GM18951 (cell line): Measurements from ENCODE around the gene DCLK1.

Experiments used
- POLR2A ChIP-seq: IDR thresholded peaks from 4 replicates; pipeline ENCODE4 v1.6.1; 2011; ENCODE audit warnings: mild to moderate bottlenecking; ENCODE audit not compliant: insufficient read length, insufficient read depth; ENCODE audit errors: extremely low read depth
- in situ Hi-C: fragments of 300-500 bp; cut with MboI; formaldehyde crosslinking; loops from one replicate; pipeline ENCODE4 v1.12.0; 2022; ENCODE audit warnings: low sequenced_read_pairs, mixed read lengths, inconsistent platforms; ENCODE audit not compliant: unreplicated experiment

Gene DCLK1

DNA sequence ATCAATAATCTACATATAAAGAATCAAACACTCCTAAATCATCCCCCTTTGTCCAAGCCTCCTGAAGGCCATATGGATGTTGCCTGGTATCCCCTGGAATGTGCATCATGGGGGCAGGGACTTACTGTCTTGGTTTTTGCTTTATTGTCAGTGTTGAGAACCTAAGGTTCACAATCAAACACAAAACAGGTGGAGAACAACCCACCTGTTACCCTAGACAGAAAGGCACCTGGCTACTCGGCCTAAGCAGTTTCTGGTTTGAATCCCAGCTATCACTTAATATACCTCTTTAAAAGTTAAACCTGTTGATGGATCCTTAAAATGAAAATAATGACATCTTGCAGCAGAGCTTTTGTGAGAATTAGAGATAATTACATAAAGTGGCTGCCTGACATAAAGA lies 68.9 kb downstream of the DCLK1 start:
- in situ Hi-C loops = no loop called here
- TF ChIP-seq POLR2A = no peak

DNA sequence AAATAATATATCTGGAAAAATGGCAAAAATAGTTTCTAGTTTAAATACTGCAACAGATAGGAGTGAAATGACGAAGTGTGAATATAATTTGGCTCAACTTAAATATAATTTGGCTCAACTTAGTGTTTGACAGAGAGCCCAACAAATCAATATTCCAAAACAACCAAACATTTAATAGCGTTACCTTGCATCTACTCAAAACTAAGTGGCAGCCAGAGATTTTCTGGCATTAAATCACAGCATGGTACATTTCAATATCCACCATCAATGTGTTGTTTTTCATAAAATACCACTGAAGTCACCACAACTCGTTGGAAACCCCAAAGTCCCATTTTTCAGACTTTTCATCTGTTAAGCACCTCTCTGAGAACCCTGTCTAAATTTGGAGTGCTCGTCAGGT lies 69.6 kb downstream of the DCLK1 start:
- in situ Hi-C loops = no loop called here
- no peak for TF ChIP-seq POLR2A

DNA sequence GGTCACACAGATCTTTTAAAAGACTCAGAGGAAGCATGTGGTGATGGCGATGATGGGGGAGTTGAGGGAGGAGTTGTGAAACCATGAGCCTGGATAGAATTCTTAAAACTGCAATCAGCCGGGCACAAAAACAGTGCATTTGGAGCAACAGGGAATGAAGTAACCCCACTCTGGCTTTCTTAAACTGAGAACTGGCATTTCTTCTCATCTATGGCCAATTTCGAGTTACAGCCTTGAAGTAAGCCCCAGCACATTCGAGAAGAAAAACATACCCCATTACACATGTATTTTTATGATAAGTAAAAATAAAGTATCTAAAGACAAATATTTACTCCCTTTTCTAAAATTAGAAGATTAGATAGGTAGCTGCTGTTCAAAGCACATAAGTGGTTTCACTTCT lies 70.1 kb downstream of the DCLK1 start:
- in situ Hi-C loops = no loop called here

DNA sequence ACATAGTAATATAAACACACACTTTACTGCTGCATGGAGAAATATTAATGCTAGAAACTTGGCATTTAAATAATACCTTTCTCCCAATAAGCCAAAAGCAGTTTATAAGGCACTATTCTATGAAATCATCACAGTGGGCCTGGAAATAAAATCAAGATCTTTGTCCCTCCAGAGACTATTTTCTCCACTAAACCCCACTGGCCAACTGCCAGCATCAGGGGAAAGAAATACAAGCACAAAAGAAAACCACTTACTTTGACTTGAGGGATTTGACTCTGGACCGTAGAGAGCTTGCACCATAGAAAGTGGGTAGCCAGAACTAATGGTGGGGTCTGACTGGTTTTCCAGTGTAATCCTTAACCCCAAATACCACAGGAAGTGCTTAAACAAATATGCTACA lies 71.9 kb downstream of the DCLK1 start:
- no peak for TF ChIP-seq POLR2A
- in situ Hi-C loops = no loop called here

More for the DNA sequence above, 70.1 kb downstream of the DCLK1 start:
- no peak for TF ChIP-seq POLR2A

DNA sequence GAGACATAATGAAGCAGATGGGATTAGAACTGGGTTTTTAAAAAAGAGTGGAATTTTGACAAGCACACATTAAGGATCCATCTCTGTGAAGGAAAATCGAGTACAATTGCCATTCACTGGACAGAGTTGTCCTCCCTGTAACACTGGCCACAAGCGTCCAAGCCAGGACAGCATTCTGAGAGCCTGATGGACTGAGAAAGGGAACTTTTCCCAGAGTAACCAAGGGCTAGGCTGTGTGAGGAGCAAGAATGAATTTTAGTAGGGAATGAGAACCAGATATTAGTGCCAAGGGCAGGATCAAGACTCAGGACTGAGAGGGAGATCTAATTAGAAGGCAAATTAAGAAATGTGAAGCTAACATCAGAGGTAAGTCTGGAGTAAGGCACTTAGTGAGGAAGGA lies 73.1 kb downstream of the DCLK1 start:
- in situ Hi-C loops = no loop called here

DNA sequence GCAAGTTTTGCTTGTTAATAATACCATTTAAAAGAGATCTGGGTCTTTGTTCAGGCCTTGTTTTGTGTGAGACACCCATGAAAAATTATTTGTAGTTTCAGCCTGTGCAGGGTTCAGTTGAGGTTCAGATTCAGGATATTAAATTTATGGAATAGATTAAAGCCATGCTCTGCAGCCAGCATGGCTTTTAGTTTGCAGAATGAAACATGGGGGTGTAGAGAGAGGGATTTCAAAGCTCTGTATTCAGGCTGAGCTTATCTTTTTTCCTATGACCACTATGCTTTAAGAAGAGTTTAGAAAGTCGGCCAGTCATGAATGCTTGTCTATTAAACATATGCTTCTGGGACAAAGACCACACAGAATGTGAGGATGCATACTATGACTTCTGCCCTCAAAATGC lies 73.6 kb downstream of the DCLK1 start:
- no peak for TF ChIP-seq POLR2A
- in situ Hi-C loops = no loop called here

More for the DNA sequence above, 73.1 kb downstream of the DCLK1 start:
- TF ChIP-seq POLR2A = no peak

DNA sequence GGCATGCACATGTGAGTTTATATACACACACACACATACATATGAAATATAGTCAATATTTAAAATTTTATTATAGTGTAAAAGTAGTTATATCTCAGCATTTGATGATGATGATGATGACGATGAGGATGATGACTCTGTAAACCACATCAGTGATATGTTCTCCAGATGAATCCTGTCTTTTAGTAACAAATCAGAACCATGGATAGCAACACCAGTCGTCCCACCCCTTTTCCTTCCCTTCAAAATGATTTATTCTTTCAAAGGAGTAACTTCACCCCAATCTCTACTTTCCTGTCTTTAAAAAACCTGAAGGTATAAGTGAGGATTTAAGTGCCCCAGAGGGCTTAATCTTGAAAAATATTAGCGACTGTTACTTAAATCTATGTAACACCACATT lies 74.1 kb downstream of the DCLK1 start:
- in situ Hi-C loops = no loop called here
- TF ChIP-seq POLR2A = no peak

DNA sequence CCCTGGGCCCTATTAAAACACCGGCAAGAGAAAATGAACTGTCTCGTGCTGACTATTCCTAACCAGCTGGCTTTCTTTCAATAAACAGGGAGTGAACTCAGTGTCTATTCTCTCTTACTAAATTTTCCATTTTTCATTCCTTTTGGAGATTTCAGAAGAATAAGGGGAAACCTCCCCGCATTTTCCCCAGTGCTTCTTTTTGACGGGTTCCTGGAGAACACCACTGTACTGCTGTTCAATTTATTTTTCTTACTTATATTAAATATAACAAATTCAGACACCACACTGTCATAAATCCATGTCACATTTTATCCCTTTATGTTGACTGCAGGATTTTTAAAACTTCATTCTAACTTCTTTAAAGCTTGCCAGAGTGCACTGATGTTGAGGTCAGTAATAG lies 75.8 kb downstream of the DCLK1 start:
- in situ Hi-C loops = no loop called here
- TF ChIP-seq POLR2A = no peak

DNA sequence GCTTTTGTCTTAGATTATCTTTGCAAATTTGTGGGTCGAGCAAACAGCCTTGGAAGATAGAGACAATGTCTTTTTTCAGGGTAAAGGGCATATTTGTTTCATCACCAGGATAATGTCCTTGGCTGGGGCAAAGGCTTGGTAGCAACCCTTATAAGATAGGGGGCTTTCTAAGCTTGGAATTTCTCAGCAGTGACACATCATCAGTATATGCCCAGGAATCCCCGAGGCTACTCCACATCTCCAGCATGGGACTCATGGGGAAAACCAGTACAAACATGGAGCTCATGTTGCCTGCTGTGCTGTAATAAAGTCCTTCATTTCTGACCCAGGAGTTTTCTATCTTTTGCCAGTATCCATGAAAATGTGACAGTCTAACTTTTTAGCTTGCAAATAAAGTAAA lies 77.1 kb downstream of the DCLK1 start:
- in situ Hi-C loops = no loop called here
- no peak for TF ChIP-seq POLR2A

DNA sequence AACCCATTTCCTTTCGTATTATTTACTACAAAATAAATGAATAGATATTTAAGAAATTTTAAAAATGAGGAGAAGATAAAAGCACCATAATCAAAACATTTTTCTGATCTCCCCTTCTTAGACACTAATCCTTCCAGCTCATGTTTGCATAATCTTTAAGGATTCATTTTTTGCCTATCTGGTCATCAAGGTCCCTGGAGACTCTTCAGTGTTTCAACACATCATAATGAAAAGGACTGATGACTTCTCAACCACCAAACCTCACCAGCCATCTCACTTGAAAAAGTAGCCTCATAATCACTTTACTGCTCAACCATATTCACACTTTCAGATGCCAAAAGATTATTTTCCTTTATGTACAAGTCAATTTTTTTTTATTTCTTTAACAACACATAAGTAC lies 80.1 kb downstream of the DCLK1 start:
- TF ChIP-seq POLR2A = no peak
- in situ Hi-C loops = no loop called here

DNA sequence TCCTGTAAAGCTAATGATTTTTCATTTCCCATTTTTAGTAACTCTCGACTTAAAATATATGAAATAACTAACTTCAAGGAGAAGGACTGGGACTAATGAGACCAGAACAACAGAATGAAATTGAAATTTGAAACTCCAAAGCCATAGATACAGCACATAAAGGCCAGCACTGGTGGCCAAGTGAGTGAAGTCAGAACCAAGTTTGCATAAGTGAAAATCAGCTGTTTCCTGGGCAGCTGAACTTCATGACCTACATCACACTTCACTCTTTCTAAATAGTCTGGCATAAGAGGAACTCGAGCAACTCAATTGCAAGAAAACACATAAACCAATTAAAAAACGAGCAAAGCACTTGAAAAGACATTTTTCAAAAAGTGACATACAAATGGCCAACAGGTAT lies 84.5 kb downstream of the DCLK1 start:
- in situ Hi-C loops = no loop called here
- TF ChIP-seq POLR2A = no peak

DNA sequence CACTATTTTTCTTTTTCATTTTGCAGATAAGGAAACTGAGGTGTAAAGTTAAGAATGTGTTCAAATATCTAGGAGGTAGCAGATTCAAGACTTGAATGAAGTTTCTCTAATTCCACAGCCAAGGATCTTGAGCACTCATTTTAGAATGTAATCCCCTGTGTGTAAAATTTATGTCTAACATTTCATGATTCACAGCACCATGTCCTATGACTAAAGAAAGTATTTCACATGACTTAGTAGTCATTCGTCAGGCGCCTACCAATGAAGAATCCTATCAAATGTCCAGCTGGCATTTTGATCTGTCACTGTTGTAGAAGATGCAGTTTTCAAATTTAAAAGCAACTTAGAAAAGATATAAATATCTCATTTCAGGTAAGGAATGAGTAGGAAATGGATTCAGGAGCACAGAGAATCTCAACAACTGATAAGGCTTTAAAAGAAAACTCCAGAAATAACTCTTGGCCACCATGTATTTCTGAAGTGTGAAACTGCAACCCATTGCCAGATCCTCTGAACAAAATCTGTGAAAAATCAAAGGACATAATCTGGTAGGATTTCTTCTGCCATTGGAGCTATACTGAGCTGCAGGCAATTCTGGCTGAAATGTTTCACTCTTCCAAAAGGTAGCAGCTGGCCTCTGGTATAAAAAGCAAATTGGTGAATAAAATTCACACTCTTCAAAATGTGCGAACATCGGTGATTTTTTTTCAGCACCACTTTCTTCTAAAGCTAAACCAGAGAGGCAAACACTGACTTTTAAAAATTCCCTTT lies 92.2 kb downstream of the DCLK1 start:
- no peak for TF ChIP-seq POLR2A
- in situ Hi-C loops = no loop called here

DNA sequence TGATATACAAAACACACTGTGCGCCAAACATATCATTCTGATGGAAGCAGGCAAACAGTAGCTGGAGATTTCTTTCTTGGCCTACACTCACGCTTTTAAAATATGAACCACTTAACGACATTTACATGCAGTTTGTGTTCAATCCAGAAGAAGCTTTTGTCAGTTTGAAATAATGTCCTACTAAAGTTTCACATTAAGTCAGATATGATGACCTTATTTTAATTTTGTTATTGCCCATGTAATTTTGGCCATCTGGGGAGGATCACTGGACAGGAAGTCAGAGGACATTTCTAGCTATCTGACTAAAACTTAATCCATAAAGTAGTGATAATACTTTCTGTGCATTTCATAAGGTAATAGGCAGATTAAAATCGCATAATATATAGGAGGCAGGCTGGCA lies 98.1 kb downstream of the DCLK1 start:
- in situ Hi-C loops = no loop called here
- no peak for TF ChIP-seq POLR2A

DNA sequence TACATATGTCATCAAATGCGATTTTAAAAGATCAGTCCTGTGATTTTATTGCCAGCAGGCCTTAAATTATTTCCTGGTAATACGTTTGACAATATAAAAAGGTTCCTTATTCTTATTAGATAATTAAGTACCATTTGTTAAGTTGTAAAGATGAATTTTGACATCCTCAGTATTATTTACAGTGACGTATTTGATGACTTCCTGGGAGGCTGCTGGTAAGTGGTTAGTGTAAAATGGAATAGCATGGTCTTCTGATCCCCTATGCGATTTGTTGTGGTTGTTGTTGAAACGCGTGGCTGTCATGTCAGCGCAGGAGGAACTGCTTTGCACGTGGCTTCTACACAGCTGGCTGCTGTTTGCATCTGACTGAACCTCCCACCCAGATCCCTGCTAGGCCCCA lies 99.7 kb downstream of the DCLK1 start:
- in situ Hi-C loops = no loop called here
- TF ChIP-seq POLR2A = no peak
